ENCODE data around the gene IQCH.

The IQCH gene

GRCh38 chr15:67544475-67544874 is 289.9 kb downstream of the IQCH start:
- TF ChIP-seq CTCF (conservative IDR thresholded peaks at IDR 0.05) = no peak
- no peak overlapping the region for H3K27ac ChIP-seq

GRCh38 chr15:67545864-67546263 is 291.3 kb downstream of the IQCH start:
- H3K27ac ChIP-seq = peak overlapping the region; percentile 81
- no peak for TF ChIP-seq CTCF (conservative IDR thresholded peaks at IDR 0.05)

- TF ChIP-seq CTCF (conservative IDR thresholded peaks at IDR 0.05) = no peak
- peak overlapping the region; percentile 81 for H3K27ac ChIP-seq
Observed at GRCh38 chr15:67547064-67547463, 292.5 kb downstream of the IQCH start.

- TF ChIP-seq CTCF (conservative IDR thresholded peaks at IDR 0.05) = no peak
- peak overlapping the region; percentile 81 for H3K27ac ChIP-seq
Observed at GRCh38 chr15:67547836-67548235, 293.2 kb downstream of the IQCH start.

- TF ChIP-seq CTCF (conservative IDR thresholded peaks at IDR 0.05) = no peak
- H3K27ac ChIP-seq = peak overlapping the region; percentile 81
Observed at GRCh38 chr15:67548236-67548852, 293.8 kb downstream of the IQCH start.

GRCh38 chr15:67548862-67549651 is 294.5 kb downstream of the IQCH start:
- H3K27ac ChIP-seq = peak overlapping the region; percentile 81
- TF ChIP-seq CTCF (conservative IDR thresholded peaks at IDR 0.05) = no peak

GRCh38 chr15:67549736-67550135 is 295.1 kb downstream of the IQCH start:
- TF ChIP-seq CTCF (conservative IDR thresholded peaks at IDR 0.05) = no peak

More at GRCh38 chr15:67549736-67550135, 295.1 kb downstream of the IQCH start:
- peak overlapping the region; percentile 81; the same call in 1 of the 2 replicates for H3K27ac ChIP-seq
